Measurements from ENCODE around the gene PPARGC1A. TPM values are rescaled to one million over a fixed set of nuclear protein-coding genes. Genes with fewer than 3 reads are reported as not detected.

The PPARGC1A gene
- total and polyA plus RNA-seq, 11 donors: 25.4 to 103 (median 83.3) TPM

DNA sequence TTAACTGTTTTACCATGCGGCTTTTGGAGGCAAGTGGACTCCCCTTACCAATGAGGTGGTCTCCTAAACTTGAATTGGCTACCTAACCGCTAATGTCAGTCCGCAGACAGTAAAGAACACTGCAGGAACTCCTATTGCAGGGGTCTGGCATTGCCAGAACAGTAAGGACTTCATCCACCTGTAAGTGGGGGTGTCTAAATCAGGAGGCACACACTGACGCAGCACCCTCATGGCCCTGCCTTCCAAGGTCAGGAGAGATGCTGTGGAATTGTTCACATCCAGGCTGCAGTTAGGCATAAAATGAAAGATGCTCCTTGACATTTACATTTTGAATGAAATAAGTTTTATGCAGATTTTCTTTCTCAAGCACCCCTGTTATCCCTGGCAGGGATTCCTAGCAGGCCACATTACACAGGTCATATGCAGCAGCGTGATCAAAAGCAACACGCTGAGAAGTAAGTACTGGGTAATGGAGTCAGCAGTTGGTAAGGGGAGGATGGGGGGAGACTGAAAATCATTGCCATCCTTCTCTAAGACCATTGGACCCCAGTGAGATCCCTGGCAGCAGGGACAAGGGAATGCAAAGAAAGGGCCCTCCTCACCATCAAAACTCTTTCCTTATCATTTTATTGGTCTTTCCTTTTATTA is 3.8 kb downstream of the PPARGC1A start:
- H3K4me3 ChIP-seq: peak overlapping the region in 9 of 12 donors; percentile 2 to 73 (median 60)
- WGBS, 4 donors: 54 to 65% (median 64%) methylated on average over 6 of the region's 6 CpGs
- H3K27ac ChIP-seq: peak overlapping the region; percentile 78 to 94 (median 84)
- H3K27me3 ChIP-seq: no peaks in the 10 kb centered on the region
- peaks cover 0 to 4% (median 0%) of the 10 kb centered on the region in 9 donors for H3K36me3 ChIP-seq
- H3K9me3 ChIP-seq: no peaks in the 10 kb centered on the region
- DNase-seq (no peak), ATAC-seq (no peak)
- peaks cover 0 to 33% (median 1%) of the 10 kb centered on the region in 12 donors for H3K4me1 ChIP-seq
- intact Hi-C loops (cut with DNase I): loop anchor here in 2 of 10 donors (5.0 kb wide), 1 partner anchor 46 kb away; no protein-coding TSS in a partner anchor
- TF ChIP-seq, protein P1, sequence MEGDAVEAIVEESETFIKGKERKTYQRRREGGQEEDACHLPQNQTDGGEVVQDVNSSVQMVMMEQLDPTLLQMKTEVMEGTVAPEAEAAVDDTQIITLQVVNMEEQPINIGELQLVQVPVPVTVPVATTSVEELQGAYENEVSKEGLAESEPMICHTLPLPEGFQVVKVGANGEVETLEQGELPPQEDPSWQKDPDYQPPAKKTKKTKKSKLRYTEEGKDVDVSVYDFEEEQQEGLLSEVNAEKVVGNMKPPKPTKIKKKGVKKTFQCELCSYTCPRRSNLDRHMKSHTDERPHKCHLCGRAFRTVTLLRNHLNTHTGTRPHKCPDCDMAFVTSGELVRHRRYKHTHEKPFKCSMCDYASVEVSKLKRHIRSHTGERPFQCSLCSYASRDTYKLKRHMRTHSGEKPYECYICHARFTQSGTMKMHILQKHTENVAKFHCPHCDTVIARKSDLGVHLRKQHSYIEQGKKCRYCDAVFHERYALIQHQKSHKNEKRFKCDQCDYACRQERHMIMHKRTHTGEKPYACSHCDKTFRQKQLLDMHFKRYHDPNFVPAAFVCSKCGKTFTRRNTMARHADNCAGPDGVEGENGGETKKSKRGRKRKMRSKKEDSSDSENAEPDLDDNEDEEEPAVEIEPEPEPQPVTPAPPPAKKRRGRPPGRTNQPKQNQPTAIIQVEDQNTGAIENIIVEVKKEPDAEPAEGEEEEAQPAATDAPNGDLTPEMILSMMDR (IDR thresholded peaks at IDR 0.05): no peak
- no peak for TF ChIP-seq POLR2A (IDR thresholded peaks at IDR 0.05)

DNA sequence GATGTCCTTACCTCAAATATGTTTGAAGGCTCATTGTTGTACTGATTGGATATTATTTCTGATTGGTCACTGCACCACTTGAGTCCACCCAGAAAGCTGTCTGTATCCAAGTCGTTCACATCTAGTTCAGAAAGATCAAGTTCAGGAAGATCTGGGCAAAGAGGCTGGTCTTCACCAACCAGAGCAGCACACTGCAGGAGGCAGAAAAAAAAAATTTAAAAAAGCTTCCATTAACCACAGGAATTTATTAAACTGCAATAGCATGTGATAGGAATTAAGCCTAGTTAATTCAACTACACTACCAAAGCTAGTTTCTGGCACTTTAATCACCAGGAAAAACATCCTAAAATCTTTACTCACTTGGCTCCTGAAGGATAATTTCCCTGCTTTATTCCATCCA is 5.1 kb downstream of the PPARGC1A start:
- H3K27ac ChIP-seq: peak overlapping the region in 8 of 12 donors; percentile 40 to 94 (median 84)
- ATAC-seq: no peak
- DNase-seq: no peak
- no peaks in the 10 kb centered on the region for H3K27me3 ChIP-seq
- WGBS, 4 donors: 33 to 50% (median 40%) methylated on average over 1 of the region's 1 CpG
- H3K4me1 ChIP-seq: peaks cover 0 to 38% (median 0%) of the 10 kb centered on the region in 12 donors
- TF ChIP-seq POLR2A (IDR thresholded peaks at IDR 0.05): no peak
- TF ChIP-seq, protein P1 (IDR thresholded peaks at IDR 0.05): no peak
- intact Hi-C loops (cut with DNase I): loop anchor here in 4 of 10 donors (5.0 kb wide), 3 partner anchors 48 to 517 kb away; no protein-coding TSS in a partner anchor
- H3K36me3 ChIP-seq: peaks cover 0 to 4% (median 0%) of the 10 kb centered on the region in 9 donors
- no peak overlapping the region for H3K4me3 ChIP-seq
- no peaks in the 10 kb centered on the region for H3K9me3 ChIP-seq

DNA sequence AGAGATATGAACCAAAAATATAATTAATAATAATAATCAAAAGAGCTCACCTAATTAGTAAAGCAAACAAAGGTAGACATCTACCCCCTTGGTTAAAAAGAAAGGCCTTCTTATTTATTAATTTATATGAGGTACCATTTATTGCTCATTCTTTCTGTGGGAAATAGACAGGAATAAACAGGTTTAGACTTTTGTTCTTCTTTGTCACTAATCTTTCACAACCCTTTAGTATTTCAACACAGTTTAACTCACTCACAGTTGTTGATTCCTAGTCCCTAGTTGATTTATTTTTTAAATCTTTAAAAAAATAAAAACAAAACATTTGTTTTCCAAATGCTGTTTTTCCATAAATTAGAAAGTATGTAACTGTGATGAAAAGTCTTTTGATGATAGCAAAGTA is 5.6 kb downstream of the PPARGC1A start:
- H3K4me1 ChIP-seq: peaks cover 0 to 41% (median 2%) of the 10 kb centered on the region in 12 donors
- DNase-seq: no peak
- no peak for ATAC-seq
- H3K27ac ChIP-seq: peak overlapping the region in 7 of 12 donors; percentile 40 to 94 (median 82)
- intact Hi-C loops (cut with DNase I): loop anchor here in 2 of 10 donors (5.0 kb wide), 2 partner anchors 102 to 517 kb away; no protein-coding TSS in a partner anchor
- H3K9me3 ChIP-seq: no peaks in the 10 kb centered on the region
- no peak for TF ChIP-seq POLR2A (IDR thresholded peaks at IDR 0.05)
- TF ChIP-seq, protein P1 (IDR thresholded peaks at IDR 0.05): no peak
- H3K27me3 ChIP-seq: no peaks in the 10 kb centered on the region
- H3K36me3 ChIP-seq: peaks cover 0 to 4% (median 0%) of the 10 kb centered on the region in 9 donors
- no peak overlapping the region for H3K4me3 ChIP-seq

DNA sequence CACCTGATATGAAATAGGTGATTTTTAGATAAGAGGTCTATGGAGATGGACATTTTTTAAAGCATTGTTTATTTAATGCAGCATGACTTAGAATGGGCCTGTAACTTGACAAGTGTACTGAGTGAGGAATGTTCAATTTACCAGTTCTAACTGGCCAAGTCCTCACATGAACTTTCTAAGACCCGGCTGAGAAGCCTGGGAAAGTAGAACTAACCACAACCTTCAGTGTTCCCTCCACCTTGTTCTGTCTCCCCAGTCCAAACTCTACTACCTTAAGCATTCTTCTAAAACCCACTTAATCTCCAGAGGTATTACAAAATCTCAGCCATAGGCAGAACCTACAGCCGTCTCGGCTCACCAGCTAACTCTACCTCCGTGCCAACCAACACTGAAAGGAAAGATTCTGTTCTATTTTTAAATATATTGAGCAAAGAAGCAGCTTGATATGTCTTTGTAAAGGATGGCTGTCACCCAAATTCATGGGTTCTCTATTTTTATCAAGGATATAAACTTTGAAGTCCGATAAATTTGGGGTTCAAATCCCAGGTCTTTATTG is 6.8 kb downstream of the PPARGC1A start:
- intact Hi-C loops (cut with DNase I): loop anchor here in 2 of 10 donors (5.0 kb wide), 2 partner anchors 101 to 516 kb away; no protein-coding TSS in a partner anchor
- H3K27ac ChIP-seq: peak overlapping the region; percentile 31 to 94 (median 73)
- peak in 2 of 4 donors; percentile 28 to 35 for ATAC-seq
- WGBS, 4 donors: 36 to 55% (median 49%) methylated on average over 5 of the region's 5 CpGs
- TF ChIP-seq, protein P1 (IDR thresholded peaks at IDR 0.05): no peak
- TF ChIP-seq POLR2A (IDR thresholded peaks at IDR 0.05): no peak
- peaks cover 0 to 4% (median 0%) of the 10 kb centered on the region in 9 donors for H3K36me3 ChIP-seq
- DNase-seq: no peak
- peak overlapping the region in 1 of 12 donors; percentile 6 for H3K4me3 ChIP-seq
- no peaks in the 10 kb centered on the region for H3K9me3 ChIP-seq
- H3K27me3 ChIP-seq: no peaks in the 10 kb centered on the region
- peaks cover 0 to 50% (median 2%) of the 10 kb centered on the region in 12 donors for H3K4me1 ChIP-seq

Measured in heart left ventricle (tissue), 16 donors.